ENCODE results near the gene OR6J1.
"Not testable (repeated sequence)": the region's sequence is repeated elsewhere in the genome, so short reads cannot be mapped to it uniquely, and the experiment has no call there.

Gene OR6J1

GRCh38 chr14:22606380-22606779 lies 37.8 kb downstream of the OR6J1 start:
- no peak for DNase-seq (ENCODE audit: low read depth, low spot score)

GRCh38 chr14:22602862-22603261 lies 41.3 kb downstream of the OR6J1 start:
- DNase-seq (ENCODE audit: low read depth, low spot score) = no peak

GRCh38 chr14:22601996-22602395 lies 42.2 kb downstream of the OR6J1 start:
- DNase-seq (ENCODE audit: low read depth, low spot score) = no peak

- no peak for DNase-seq (ENCODE audit: low read depth, low spot score)
Measured at GRCh38 chr14:22601456-22601855, 42.7 kb downstream of the OR6J1 start.

GRCh38 chr14:22600027-22600426 lies 44.1 kb downstream of the OR6J1 start:
- DNase-seq (ENCODE audit: low read depth, low spot score) = no peak

- no peak for DNase-seq (ENCODE audit: low read depth, low spot score)
Measured at GRCh38 chr14:22599349-22599748, 44.8 kb downstream of the OR6J1 start.

- DNase-seq (ENCODE audit: low read depth, low spot score) = no peak
Measured at GRCh38 chr14:22598896-22599244, 45.3 kb downstream of the OR6J1 start.

GRCh38 chr14:22598099-22598895 lies 45.9 kb downstream of the OR6J1 start, which contains the start of gene ABHD4:
TSS of gene ABHD4 (plus strand) at chr14:22598300. CDS start at chr14:22598307, 7 bp downstream.
- DNase-seq (ENCODE audit: low read depth, low spot score) = no peak

GRCh38 chr14:22597771-22598098 lies 46.4 kb downstream of the OR6J1 start:
- no peak for DNase-seq (ENCODE audit: low read depth, low spot score)

- no peak for DNase-seq (ENCODE audit: low read depth, low spot score)
Measured at GRCh38 chr14:22597265-22597664, 46.9 kb downstream of the OR6J1 start.

- no peak for DNase-seq (ENCODE audit: low read depth, low spot score)
Measured at GRCh38 chr14:22596354-22596879, 47.7 kb downstream of the OR6J1 start.

- no peak for DNase-seq (ENCODE audit: low read depth, low spot score)
Measured at GRCh38 chr14:22594156-22594716, 49.9 kb downstream of the OR6J1 start.

GRCh38 chr14:22593601-22594000 lies 50.6 kb downstream of the OR6J1 start:
- no peak for DNase-seq (ENCODE audit: low read depth, low spot score)

GRCh38 chr14:22593189-22593588 lies 51.0 kb downstream of the OR6J1 start:
- no peak for DNase-seq (ENCODE audit: low read depth, low spot score)

GRCh38 chr14:22589096-22589839 lies 54.9 kb downstream of the OR6J1 start, which contains the start of gene DAD1:
TSS of gene DAD1 (minus strand) at chr14:22589224. CDS start at chr14:22589157, 67 bp downstream.
- peak; percentile 98 for DNase-seq (ENCODE audit: low read depth, low spot score)

- DNase-seq (ENCODE audit: low read depth, low spot score) = no peak
Measured at GRCh38 chr14:22588526-22589095, 55.5 kb downstream of the OR6J1 start.

- DNase-seq (ENCODE audit: low read depth, low spot score) = not testable (repeated sequence)
Measured at GRCh38 chr14:22587677-22588422, 56.3 kb downstream of the OR6J1 start.

GRCh38 chr14:22587247-22587646 lies 56.9 kb downstream of the OR6J1 start:
- no peak for DNase-seq (ENCODE audit: low read depth, low spot score)

GRCh38 chr14:22583994-22584393 lies 60.2 kb downstream of the OR6J1 start:
- no peak for DNase-seq (ENCODE audit: low read depth, low spot score)
